ENCODE measurements around the gene ABCC8. TPM values are rescaled to one million over a fixed set of nuclear protein-coding genes. Genes with fewer than 3 reads are reported as not detected.

The ABCC8 gene
- total and polyA plus RNA-seq, 2 donors (not counting 1 experiment from before 2014, with no cell fraction given) = 0.03 to 0.17 TPM

DNA sequence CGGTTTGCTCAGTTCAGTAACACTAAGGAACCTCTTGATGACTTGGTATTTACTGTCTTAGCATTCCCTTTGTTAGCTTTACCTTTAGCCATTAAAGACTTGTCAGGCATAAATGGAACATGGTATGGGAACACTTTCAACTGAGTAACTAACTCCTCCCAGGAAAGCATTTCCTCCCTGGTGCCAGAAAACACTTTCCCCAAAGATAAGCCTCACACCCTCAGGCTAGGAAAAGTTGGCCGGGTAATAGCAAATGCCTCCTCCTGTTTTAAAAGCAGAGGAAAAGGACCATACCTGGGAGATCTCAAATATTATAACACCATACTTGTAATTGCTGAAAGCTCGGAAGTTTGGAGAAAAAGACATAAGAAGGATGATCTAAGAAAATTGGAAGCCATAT is 100.2 kb downstream of the ABCC8 start:
- H3K4me1 ChIP-seq (ENCODE audit: control insufficient read depth in 2 of 2, insufficient read depth in 2 of 2, low read length in 2 of 2) = no peaks in the 10 kb centered on the region
- H3K36me3 ChIP-seq (replicated peaks in 1 of 2; ENCODE audit: control extremely low read depth in 1 of 2, control insufficient read depth in 1 of 2, extremely low read depth in 1 of 2, insufficient read depth in 2 of 2, low read length in 1 of 2) = no peaks in the 10 kb centered on the region
- H3K9me3 ChIP-seq (ENCODE audit: control extremely low read depth in 1 of 3, control insufficient read depth in 2 of 3, insufficient read depth in 1 of 3, low read length in 2 of 3) = peaks cover 0 to 23% (median 19%) of the 10 kb centered on the region in 3 donors
- H3K79me2 ChIP-seq (ENCODE audit: control insufficient read depth, insufficient read depth, low read length) = no peaks in the 10 kb centered on the region
- no peaks in the 10 kb centered on the region for H3K27me3 ChIP-seq (replicated peaks in 1 of 4; ENCODE audit: control extremely low read depth in 1 of 4, control insufficient read depth in 3 of 4, insufficient read depth in 4 of 4, low read length in 3 of 4)
- H3K27me3 Mint-ChIP-seq = no peaks in the 10 kb centered on the region
- H3K4me2 ChIP-seq (replicated peaks; ENCODE audit: low read depth, low read length, poor library complexity, severe bottlenecking) = no peak overlapping the region
- H4K20me1 ChIP-seq (ENCODE audit: control insufficient read depth, insufficient read depth, low read length, poor library complexity, severe bottlenecking) = no peaks in the 10 kb centered on the region
- no peak overlapping the region for H3K4me3 Mint-ChIP-seq
- H3K9me3 Mint-ChIP-seq (ENCODE audit: insufficient read depth) = peaks cover 10% of the 10 kb centered on the region
- H2AFZ ChIP-seq (ENCODE audit: insufficient read depth, low read depth, low read length, poor library complexity, severe bottlenecking) = no peak overlapping the region
- no peak for TF ChIP-seq EZH2 (IDR thresholded peaks at IDR 0.05; ENCODE audit: borderline replicate concordance, insufficient read depth, low read depth, low read length, poor library complexity, severe bottlenecking)
- TF ChIP-seq, protein P1, sequence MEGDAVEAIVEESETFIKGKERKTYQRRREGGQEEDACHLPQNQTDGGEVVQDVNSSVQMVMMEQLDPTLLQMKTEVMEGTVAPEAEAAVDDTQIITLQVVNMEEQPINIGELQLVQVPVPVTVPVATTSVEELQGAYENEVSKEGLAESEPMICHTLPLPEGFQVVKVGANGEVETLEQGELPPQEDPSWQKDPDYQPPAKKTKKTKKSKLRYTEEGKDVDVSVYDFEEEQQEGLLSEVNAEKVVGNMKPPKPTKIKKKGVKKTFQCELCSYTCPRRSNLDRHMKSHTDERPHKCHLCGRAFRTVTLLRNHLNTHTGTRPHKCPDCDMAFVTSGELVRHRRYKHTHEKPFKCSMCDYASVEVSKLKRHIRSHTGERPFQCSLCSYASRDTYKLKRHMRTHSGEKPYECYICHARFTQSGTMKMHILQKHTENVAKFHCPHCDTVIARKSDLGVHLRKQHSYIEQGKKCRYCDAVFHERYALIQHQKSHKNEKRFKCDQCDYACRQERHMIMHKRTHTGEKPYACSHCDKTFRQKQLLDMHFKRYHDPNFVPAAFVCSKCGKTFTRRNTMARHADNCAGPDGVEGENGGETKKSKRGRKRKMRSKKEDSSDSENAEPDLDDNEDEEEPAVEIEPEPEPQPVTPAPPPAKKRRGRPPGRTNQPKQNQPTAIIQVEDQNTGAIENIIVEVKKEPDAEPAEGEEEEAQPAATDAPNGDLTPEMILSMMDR (IDR thresholded peaks at IDR 0.05) = no peak
- intact Hi-C loops (cut with micrococcal nuclease) = no loop called here
- no peak overlapping the region for H3K27ac Mint-ChIP-seq
- no peaks in the 10 kb centered on the region for H3K4me1 Mint-ChIP-seq
- 100% methylated on average over 1 of the region's 3 CpGs for WGBS (ENCODE audit: insufficient coverage)
- DNase-seq (no peak), ATAC-seq (ENCODE audit: low read depth) (no peak)
- no peak overlapping the region for H3K4me3 ChIP-seq (ENCODE audit: control extremely low read depth in 1 of 5, extremely low read depth in 1 of 5, insufficient read depth in 1 of 5, low read depth in 2 of 5, low read length in 4 of 5)
- no peak overlapping the region for H3K27ac ChIP-seq (ENCODE audit: low read length in 2 of 2)
- no peak overlapping the region for H3K9ac ChIP-seq (ENCODE audit: low read length)
- ChIA-PET POLR2A (no interaction called here), CTCF (interaction anchor here (0.5 kb wide), 1 partner anchor 13 kb away, joined by 3 read pairs; no protein-coding TSS in a partner anchor)

DNA sequence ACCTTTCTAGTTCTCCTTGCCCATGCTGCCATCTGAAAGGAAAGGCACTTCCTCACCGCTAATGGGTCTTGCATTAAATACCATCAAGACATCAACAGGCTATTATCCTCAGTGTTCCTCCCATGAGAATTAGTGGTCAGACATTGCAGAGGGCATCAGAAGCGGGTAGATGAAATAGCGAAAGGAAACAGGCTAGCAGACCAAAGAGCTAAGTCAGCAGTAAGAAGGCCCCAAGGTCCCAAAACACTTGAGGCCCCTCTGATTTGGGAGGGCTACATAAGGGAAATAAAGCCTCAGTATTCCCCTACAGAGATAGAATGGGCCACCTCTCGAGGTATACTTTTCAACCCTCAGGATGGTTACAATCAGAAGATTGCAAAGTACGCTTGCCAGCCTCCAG is 101.1 kb downstream of the ABCC8 start:
- Histone ChIP-seq H3K27ac (ENCODE audit: low read length in 2 of 2) (no peak overlapping the region), H3K9me3 (ENCODE audit: control extremely low read depth in 1 of 3, control insufficient read depth in 2 of 3, insufficient read depth in 1 of 3, low read length in 2 of 3) (peaks cover 0 to 33% (median 23%) of the 10 kb centered on the region in 3 donors), H3K79me2 (ENCODE audit: control insufficient read depth, insufficient read depth, low read length) (no peaks in the 10 kb centered on the region), H3K9ac (ENCODE audit: low read length) (no peak overlapping the region), H2AFZ (ENCODE audit: insufficient read depth, low read depth, low read length, poor library complexity, severe bottlenecking) (no peak overlapping the region), H3K4me1 (ENCODE audit: control insufficient read depth in 2 of 2, insufficient read depth in 2 of 2, low read length in 2 of 2) (no peaks in the 10 kb centered on the region), H3K27me3 (replicated peaks in 1 of 4; ENCODE audit: control extremely low read depth in 1 of 4, control insufficient read depth in 3 of 4, insufficient read depth in 4 of 4, low read length in 3 of 4) (no peaks in the 10 kb centered on the region), H4K20me1 (ENCODE audit: control insufficient read depth, insufficient read depth, low read length, poor library complexity, severe bottlenecking) (no peaks in the 10 kb centered on the region), H3K36me3 (replicated peaks in 1 of 2; ENCODE audit: control extremely low read depth in 1 of 2, control insufficient read depth in 1 of 2, extremely low read depth in 1 of 2, insufficient read depth in 2 of 2, low read length in 1 of 2) (no peaks in the 10 kb centered on the region), H3K4me2 (replicated peaks; ENCODE audit: low read depth, low read length, poor library complexity, severe bottlenecking) (no peak overlapping the region), H3K4me3 (ENCODE audit: control extremely low read depth in 1 of 5, extremely low read depth in 1 of 5, insufficient read depth in 1 of 5, low read depth in 2 of 5, low read length in 4 of 5) (no peak overlapping the region)
- Mint-ChIP-seq H3K4me3 (no peak overlapping the region), H3K4me1 (no peaks in the 10 kb centered on the region), H3K27me3 (no peaks in the 10 kb centered on the region), H3K27ac (no peak overlapping the region), H3K9me3 (ENCODE audit: insufficient read depth) (peaks cover 17% of the 10 kb centered on the region)
- no peak for ATAC-seq (ENCODE audit: low read depth)
- TF ChIP-seq EZH2 (IDR thresholded peaks at IDR 0.05; ENCODE audit: borderline replicate concordance, insufficient read depth, low read depth, low read length, poor library complexity, severe bottlenecking) = no peak
- TF ChIP-seq, protein P1 (IDR thresholded peaks at IDR 0.05) = no peak
- CTCF ChIA-PET = interaction anchor here (1.2 to 1.4 kb wide), 2 partner anchors 8 to 11 kb away, joined by 3 to 10 read pairs; no protein-coding TSS in a partner anchor
- DNase-seq = no peak
- WGBS (ENCODE audit: insufficient coverage) = 100% methylated on average over 2 of the region's 5 CpGs
- POLR2A ChIA-PET = no interaction called here
- intact Hi-C loops (cut with micrococcal nuclease) = no loop called here

Measured in B cell (primary cell).